HepG2 (cell line): ENCODE results near the gene ZNF154.

Experiments used
- CHD2 ChIP-seq: IDR thresholded peaks from 2 replicates; pipeline ENCODE4 v1.6.1; 2011; ENCODE audit warnings: low read depth, low read length, improper control_type of control experiment
- EP300 ChIP-seq, 3 experiments: sonication (generic) in 1 of 3; formaldehyde crosslinking in 1 of 3; IDR thresholded peaks; 2 replicates each; pipeline versions ENCODE4 v1.5.1 to v1.6.1; 2011 to 2020; ENCODE audit warnings: low read depth in 2 of 3, low read length in 2 of 3, borderline replicate concordance in 1 of 3, improper control_type of control experiment in 1 of 3, mild to moderate bottlenecking in 1 of 3, missing genetic modification reagents in 1 of 3, moderate library complexity in 1 of 3
- ONECUT2 ChIP-seq: sonication (generic); formaldehyde crosslinking; IDR thresholded peaks from 2 replicates; pipeline ENCODE4 v1.4.0; 2020; ENCODE audit warnings: missing genetic modification reagents
- RXRA ChIP-seq: sonication (generic); formaldehyde crosslinking; IDR thresholded peaks from 2 replicates; pipeline ENCODE4 v1.5.1; 2020; ENCODE audit warnings: missing genetic modification reagents
- ZBTB20 ChIP-seq: sonication (generic); formaldehyde crosslinking; IDR thresholded peaks from 2 replicates; pipeline ENCODE4 v1.8.1; 2023; ENCODE audit warnings: missing genetic modification reagents, low read depth, mild to moderate bottlenecking, borderline replicate concordance
- ZNF205 ChIP-seq: IDR thresholded peaks from 2 replicates; pipeline ENCODE4 v1.6.1; 2018; ENCODE audit warnings: missing biosample characterization, missing genetic modification reagents
- ZNF333 ChIP-seq: sonication (generic); formaldehyde crosslinking; IDR thresholded peaks from 2 replicates; pipeline ENCODE4 v1.4.0; 2020; ENCODE audit warnings: mild to moderate bottlenecking, missing genetic modification reagents, borderline replicate concordance
- ZNF768 ChIP-seq: sonication (generic); formaldehyde crosslinking; IDR thresholded peaks from 2 replicates; pipeline ENCODE4 v1.4.0; 2020; ENCODE audit warnings: missing genetic modification reagents
- TF ChIP-seq, protein P1 (sequence below): sonication (generic); formaldehyde crosslinking; IDR thresholded peaks from 2 replicates; pipeline ENCODE4 v1.4.0; 2020; ENCODE audit warnings: mild to moderate bottlenecking, missing genetic modification reagents, borderline replicate concordance
- TF ChIP-seq, protein P2 (sequence below): sonication (generic); formaldehyde crosslinking; IDR thresholded peaks from 2 replicates; pipeline ENCODE4 v1.5.0; 2020; ENCODE audit warnings: mild to moderate bottlenecking, missing genetic modification reagents, moderate library complexity
- TF ChIP-seq, protein P3 (sequence below): IDR thresholded peaks from 2 replicates; pipeline ENCODE4 v1.6.1; 2016; ENCODE audit warnings: missing genetic modification reagents, missing compliant biosample characterization

DNA sequence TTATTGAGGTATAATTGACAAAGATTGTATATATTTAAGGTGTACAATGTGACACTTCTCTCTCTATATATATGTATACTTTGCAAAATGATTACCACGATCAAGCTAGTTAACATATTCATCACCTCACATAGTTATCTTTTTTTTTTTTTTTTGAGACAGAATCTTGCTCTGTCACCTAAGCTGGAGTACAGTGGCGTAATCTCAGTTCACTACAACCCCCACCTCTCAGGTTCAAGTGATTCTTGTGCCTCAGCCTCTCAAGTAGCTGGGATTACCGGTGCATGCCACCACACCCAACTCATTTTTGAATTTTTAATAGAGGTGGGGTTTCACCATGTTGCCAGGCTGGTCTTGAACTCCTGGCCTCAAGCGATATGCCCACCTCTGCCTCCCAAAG, 36.5 kb downstream of the ZNF154 start:
- TF ChIP-seq, protein P1, sequence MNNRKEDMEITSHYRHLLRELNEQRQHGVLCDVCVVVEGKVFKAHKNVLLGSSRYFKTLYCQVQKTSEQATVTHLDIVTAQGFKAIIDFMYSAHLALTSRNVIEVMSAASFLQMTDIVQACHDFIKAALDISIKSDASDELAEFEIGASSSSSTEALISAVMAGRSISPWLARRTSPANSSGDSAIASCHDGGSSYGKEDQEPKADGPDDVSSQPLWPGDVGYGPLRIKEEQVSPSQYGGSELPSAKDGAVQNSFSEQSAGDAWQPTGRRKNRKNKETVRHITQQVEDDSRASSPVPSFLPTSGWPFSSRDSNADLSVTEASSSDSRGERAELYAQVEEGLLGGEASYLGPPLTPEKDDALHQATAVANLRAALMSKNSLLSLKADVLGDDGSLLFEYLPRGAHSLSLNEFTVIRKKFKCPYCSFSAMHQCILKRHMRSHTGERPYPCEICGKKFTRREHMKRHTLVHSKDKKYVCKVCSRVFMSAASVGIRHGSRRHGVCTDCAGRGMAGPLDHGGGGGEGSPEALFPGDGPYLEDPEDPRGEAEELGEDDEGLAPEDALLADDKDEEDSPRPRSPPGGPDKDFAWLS (CRISPR knock-in tag), result no peak
- no peak for TF ChIP-seq CHD2
- TF ChIP-seq ZNF768 (CRISPR knock-in tag), result no peak
- TF ChIP-seq, protein P2, sequence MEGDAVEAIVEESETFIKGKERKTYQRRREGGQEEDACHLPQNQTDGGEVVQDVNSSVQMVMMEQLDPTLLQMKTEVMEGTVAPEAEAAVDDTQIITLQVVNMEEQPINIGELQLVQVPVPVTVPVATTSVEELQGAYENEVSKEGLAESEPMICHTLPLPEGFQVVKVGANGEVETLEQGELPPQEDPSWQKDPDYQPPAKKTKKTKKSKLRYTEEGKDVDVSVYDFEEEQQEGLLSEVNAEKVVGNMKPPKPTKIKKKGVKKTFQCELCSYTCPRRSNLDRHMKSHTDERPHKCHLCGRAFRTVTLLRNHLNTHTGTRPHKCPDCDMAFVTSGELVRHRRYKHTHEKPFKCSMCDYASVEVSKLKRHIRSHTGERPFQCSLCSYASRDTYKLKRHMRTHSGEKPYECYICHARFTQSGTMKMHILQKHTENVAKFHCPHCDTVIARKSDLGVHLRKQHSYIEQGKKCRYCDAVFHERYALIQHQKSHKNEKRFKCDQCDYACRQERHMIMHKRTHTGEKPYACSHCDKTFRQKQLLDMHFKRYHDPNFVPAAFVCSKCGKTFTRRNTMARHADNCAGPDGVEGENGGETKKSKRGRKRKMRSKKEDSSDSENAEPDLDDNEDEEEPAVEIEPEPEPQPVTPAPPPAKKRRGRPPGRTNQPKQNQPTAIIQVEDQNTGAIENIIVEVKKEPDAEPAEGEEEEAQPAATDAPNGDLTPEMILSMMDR (CRISPR knock-in tag), result no peak
- TF ChIP-seq ZBTB20, result no peak
- no peak for TF ChIP-seq ZNF333 (CRISPR knock-in tag)
- TF ChIP-seq EP300 (IDR thresholded peaks at IDR 0.05; ENCODE audit: low read depth in 2 of 2, low read length in 2 of 2), result no peak
- TF ChIP-seq EP300 (CRISPR knock-in tag; IDR thresholded peaks at IDR 0.05; ENCODE audit: borderline replicate concordance), result no peak
- no peak for TF ChIP-seq RXRA (CRISPR knock-in tag)
- TF ChIP-seq, protein P3, sequence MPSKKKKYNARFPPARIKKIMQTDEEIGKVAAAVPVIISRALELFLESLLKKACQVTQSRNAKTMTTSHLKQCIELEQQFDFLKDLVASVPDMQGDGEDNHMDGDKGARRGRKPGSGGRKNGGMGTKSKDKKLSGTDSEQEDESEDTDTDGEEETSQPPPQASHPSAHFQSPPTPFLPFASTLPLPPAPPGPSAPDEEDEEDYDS, result no peak
- TF ChIP-seq ZNF205 (CRISPR knock-in tag), result no peak
- TF ChIP-seq ONECUT2 (CRISPR knock-in tag), result no peak
